Nephron progenitor cell (in vitro differentiated cells): ENCODE results near the gene RARB.

Experiments
- DNase-seq: peaks from one replicate; pipeline ENCODE4 v3.0.0; 2021
- H3K27ac Mint-ChIP-seq: 2 replicates; pipeline ENCODE4 v1.8.0; 2021; ENCODE audit warnings: mild to moderate bottlenecking, moderate library complexity, mixed read lengths
- H3K27me3 Mint-ChIP-seq: 2 replicates; pipeline ENCODE4 v1.8.0; 2021; ENCODE audit warnings: mild to moderate bottlenecking, low read depth, mixed read lengths; ENCODE audit not compliant: poor library complexity
- H3K36me3 Mint-ChIP-seq: 2 replicates; pipeline ENCODE4 v1.8.0; 2021; ENCODE audit warnings: low read depth, mixed read lengths
- H3K4me1 Mint-ChIP-seq: 2 replicates; pipeline ENCODE4 v1.8.0; 2021; ENCODE audit warnings: mixed read lengths
- H3K4me3 Mint-ChIP-seq: 2 replicates; pipeline ENCODE4 v1.8.0; 2021; ENCODE audit warnings: mild to moderate bottlenecking, moderate library complexity, mixed read lengths
- H3K9me3 Mint-ChIP-seq: 2 replicates; pipeline ENCODE4 v1.8.0; 2021; ENCODE audit warnings: mild to moderate bottlenecking, moderate library complexity, mixed read lengths
- TF ChIP-seq, protein P1 (sequence below): fragments of 200-600 bp; sonication (generic); IDR thresholded peaks from 2 replicates; pipeline ENCODE4 v1.5.0; 2021; ENCODE audit warnings: antibody characterized with exemption

Gene RARB

DNA sequence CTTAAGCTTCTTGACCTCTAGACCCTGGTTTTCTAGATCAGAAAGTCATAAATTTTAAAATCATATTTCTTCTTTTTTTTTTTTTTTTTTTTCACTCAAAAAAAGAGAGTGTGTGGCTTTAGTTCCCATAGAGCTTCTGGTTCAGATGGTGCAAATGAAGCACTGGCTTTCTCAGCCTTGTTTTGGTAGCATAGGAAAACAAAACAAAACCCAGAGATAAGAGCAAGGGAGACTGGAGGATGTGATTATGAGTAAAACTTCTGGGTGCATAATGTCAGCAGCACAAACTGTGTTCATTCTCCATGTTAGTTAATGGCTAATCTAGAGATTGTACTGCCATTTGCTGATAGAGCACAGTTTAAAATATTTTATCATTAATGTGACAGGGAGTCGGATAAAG is 55.4 kb downstream of the RARB start:
- H3K4me1 Mint-ChIP-seq: peaks cover 68% of the 10 kb centered on the region
- H3K27me3 Mint-ChIP-seq: peaks cover 2% of the 10 kb centered on the region
- TF ChIP-seq, protein P1, sequence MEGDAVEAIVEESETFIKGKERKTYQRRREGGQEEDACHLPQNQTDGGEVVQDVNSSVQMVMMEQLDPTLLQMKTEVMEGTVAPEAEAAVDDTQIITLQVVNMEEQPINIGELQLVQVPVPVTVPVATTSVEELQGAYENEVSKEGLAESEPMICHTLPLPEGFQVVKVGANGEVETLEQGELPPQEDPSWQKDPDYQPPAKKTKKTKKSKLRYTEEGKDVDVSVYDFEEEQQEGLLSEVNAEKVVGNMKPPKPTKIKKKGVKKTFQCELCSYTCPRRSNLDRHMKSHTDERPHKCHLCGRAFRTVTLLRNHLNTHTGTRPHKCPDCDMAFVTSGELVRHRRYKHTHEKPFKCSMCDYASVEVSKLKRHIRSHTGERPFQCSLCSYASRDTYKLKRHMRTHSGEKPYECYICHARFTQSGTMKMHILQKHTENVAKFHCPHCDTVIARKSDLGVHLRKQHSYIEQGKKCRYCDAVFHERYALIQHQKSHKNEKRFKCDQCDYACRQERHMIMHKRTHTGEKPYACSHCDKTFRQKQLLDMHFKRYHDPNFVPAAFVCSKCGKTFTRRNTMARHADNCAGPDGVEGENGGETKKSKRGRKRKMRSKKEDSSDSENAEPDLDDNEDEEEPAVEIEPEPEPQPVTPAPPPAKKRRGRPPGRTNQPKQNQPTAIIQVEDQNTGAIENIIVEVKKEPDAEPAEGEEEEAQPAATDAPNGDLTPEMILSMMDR: no peak
- no peaks in the 10 kb centered on the region for H3K9me3 Mint-ChIP-seq
- H3K4me3 Mint-ChIP-seq: no peak overlapping the region
- peak overlapping the region; percentile 30 for H3K27ac Mint-ChIP-seq
- no peaks in the 10 kb centered on the region for H3K36me3 Mint-ChIP-seq
- DNase-seq: no peak

DNA sequence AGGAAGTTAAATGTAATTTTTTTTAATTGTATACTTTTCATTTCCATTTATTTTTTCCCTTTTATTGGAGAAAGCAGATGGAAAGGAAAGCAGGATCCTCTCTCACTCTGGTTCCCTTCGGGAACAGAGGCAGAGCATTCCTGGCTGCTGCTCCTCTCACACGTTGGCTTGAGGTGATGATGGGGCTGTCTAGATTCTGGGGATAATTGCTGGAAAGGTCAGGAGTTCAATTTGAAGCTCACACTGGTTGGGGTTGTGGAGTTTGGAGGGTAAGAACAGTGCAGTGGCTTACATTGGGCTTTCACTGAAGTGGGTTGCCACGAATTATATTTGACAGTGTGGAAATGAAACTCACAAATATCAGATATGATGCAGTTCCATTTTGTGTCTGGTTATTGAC is 57.6 kb downstream of the RARB start:
- Mint-ChIP-seq H3K27me3 (peaks cover 2% of the 10 kb centered on the region), H3K4me1 (peaks cover 84% of the 10 kb centered on the region)

DNA sequence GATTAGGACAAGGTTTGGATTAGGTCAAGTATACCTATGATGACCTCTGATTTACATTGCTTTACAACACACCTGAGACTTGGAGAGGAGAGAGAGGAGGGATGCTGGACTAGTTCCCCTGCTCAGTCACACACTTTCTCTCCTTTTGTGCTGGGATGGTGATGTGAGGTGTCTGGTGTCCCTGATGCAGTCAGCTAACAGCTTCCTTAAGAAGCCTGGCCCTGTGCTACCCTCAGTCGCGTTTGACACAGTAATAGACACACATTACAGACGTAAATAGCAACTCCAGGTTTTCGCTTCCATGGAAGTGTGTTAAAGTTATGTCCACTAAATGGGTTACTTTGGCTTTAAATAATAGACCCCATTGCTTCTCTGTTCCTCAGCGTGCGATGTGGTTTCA is 58.9 kb downstream of the RARB start:
- TF ChIP-seq, protein P1: no peak
- DNase-seq: no peak
- H3K4me1 Mint-ChIP-seq: peaks cover 83% of the 10 kb centered on the region

More for the DNA sequence above, 57.6 kb downstream of the RARB start:
- no peak for DNase-seq
- TF ChIP-seq, protein P1: no peak
- Mint-ChIP-seq H3K36me3 (peaks cover 9% of the 10 kb centered on the region), H3K9me3 (no peaks in the 10 kb centered on the region), H3K4me3 (peak overlapping the region; percentile 24), H3K27ac (peak overlapping the region; percentile 90)

DNA sequence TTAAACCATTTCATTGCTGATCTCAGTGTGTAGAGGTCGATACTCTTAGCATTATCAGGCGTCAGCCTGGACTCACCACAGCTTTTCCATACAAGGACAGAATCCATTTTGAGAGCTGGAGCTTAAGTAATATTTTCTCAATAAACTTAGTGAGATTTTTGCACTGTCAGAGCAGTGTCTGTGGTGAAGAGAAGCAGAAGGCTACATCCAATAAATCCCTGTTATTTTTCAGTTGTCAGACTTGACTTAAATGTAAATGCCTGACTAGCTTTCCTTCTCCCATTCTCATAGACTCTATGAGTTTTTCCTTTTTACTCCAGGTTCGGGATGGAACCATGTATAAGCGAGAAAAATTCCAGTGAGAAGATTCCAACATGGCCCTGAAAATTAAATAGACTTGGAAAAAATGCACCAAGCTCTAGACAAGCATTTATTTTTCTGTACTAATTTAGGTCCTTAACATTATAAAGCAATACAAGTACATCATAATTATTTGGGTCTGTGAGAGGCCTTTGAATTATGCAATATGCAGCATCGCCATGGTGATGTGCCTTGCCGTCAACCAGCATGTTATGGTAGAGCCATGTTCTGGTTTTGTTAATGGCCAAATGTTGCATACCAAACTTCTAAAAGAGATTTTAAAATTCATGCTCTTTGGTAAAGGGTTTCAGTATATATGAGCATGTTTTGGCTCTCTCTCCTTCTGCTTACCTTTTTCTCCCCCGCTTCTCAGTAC is 62.0 kb downstream of the RARB start:
- H3K9me3 Mint-ChIP-seq: peaks cover 39% of the 10 kb centered on the region
- DNase-seq: no peak
- TF ChIP-seq, protein P1: no peak
- H3K36me3 Mint-ChIP-seq: peaks cover 48% of the 10 kb centered on the region
- no peak overlapping the region for H3K4me3 Mint-ChIP-seq
- peaks cover 64% of the 10 kb centered on the region for H3K4me1 Mint-ChIP-seq
- H3K27ac Mint-ChIP-seq: no peak overlapping the region
- peaks cover 2% of the 10 kb centered on the region for H3K27me3 Mint-ChIP-seq

More for the DNA sequence above, 58.9 kb downstream of the RARB start:
- no peak overlapping the region for H3K4me3 Mint-ChIP-seq
- peaks cover 8% of the 10 kb centered on the region for H3K9me3 Mint-ChIP-seq
- H3K27me3 Mint-ChIP-seq: peaks cover 2% of the 10 kb centered on the region
- no peak overlapping the region for H3K27ac Mint-ChIP-seq
- peaks cover 17% of the 10 kb centered on the region for H3K36me3 Mint-ChIP-seq

DNA sequence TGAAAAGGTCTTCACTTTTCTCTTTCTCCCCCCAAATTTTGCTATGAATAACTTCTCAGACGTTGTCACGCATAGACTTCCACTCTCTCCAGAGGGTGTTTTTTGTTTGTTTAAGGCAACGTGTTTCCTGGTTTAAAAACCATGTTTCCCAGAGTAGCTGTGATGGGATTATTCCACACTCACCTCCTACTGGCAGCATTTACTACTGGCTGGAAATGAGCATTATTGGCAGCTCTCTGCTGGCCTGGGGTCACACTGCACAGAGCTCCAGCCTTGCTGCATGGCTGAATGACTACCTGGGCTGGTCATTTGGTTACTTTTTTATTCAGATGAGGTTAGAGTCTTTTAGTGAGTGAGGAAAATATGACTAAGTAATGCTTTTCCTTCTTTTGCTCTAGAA is 65.2 kb downstream of the RARB start:
- peaks cover 37% of the 10 kb centered on the region for H3K4me1 Mint-ChIP-seq
- peak overlapping the region; percentile 61 for H3K27ac Mint-ChIP-seq
- peaks cover 62% of the 10 kb centered on the region for H3K9me3 Mint-ChIP-seq
- H3K36me3 Mint-ChIP-seq: peaks cover 70% of the 10 kb centered on the region
- no peak for DNase-seq
- H3K4me3 Mint-ChIP-seq: no peak overlapping the region
- peaks cover 4% of the 10 kb centered on the region for H3K27me3 Mint-ChIP-seq
- TF ChIP-seq, protein P1: no peak

DNA sequence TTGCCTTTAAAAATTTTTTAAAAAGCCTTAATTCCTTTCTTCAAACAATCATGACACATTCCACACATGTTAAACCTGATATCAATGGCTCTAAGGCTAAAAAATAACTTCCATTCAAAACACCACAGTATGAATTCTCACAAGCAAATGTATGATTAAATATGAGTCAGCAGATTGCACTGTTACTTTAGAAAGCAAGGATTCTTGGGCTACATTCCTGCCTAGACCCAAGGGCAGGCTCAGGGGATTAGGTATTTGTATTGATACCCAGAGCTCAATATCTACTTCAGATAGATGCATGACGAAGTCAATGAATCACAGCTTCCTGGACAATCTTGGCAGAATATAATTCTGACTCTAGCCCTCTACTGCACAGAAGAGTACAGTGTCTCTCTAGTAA is 65.7 kb downstream of the RARB start:
- peaks cover 70% of the 10 kb centered on the region for H3K36me3 Mint-ChIP-seq
- H3K27ac Mint-ChIP-seq: no peak overlapping the region
- TF ChIP-seq, protein P1: no peak
- H3K9me3 Mint-ChIP-seq: peaks cover 65% of the 10 kb centered on the region
- H3K27me3 Mint-ChIP-seq: peaks cover 2% of the 10 kb centered on the region
- no peak for DNase-seq
- H3K4me3 Mint-ChIP-seq: no peak overlapping the region
- peaks cover 32% of the 10 kb centered on the region for H3K4me1 Mint-ChIP-seq
